ENCODE results near the gene COX7A2. TPM values are rescaled to one million over a fixed set of nuclear protein-coding genes. Genes with fewer than 3 reads are reported as not detected.

The COX7A2 gene
- total RNA-seq, 1 donor from 2014 or later = 346 TPM

DNA sequence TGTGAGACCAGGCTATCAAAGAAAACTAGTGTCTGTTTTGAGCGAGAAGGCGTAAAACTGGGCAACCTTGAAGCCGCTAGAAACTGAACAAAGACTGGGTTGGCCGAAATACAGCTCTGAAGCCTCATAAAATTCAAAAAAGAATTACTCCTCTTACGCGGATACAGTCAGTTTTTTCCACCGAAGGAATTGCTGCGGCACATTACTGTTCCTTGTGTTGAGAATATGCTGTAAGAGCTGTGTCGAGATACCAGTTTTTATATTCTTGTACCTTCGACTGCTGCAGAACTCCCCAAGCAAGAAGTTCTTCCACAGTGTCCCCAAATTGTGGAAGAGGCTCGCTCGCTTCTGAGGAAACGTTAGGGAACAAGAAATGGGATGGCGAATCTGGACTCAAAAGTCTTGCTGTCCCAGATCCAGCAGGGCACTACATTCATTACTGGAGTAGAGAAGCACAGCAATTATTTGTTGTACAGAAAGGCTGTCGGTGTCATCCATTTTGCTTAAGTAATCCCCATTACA lies 523 bp upstream of the COX7A2 start:
- Mint-ChIP-seq H3K27ac (ENCODE audit: unreplicated experiment) (peak overlapping the region; percentile 93), H3K9me3 (no peaks in the 10 kb centered on the region), H3K36me3 (ENCODE audit: low read depth) (peaks cover 2% of the 10 kb centered on the region), H3K4me1 (peaks cover 22% of the 10 kb centered on the region), H3K4me3 (peak overlapping the region; percentile 97), H3K27me3 (ENCODE audit: low read depth) (peaks cover 26% of the 10 kb centered on the region)
- no peak for DNase-seq (ENCODE audit: low read depth, low spot score)
- TF ChIP-seq, protein P1, sequence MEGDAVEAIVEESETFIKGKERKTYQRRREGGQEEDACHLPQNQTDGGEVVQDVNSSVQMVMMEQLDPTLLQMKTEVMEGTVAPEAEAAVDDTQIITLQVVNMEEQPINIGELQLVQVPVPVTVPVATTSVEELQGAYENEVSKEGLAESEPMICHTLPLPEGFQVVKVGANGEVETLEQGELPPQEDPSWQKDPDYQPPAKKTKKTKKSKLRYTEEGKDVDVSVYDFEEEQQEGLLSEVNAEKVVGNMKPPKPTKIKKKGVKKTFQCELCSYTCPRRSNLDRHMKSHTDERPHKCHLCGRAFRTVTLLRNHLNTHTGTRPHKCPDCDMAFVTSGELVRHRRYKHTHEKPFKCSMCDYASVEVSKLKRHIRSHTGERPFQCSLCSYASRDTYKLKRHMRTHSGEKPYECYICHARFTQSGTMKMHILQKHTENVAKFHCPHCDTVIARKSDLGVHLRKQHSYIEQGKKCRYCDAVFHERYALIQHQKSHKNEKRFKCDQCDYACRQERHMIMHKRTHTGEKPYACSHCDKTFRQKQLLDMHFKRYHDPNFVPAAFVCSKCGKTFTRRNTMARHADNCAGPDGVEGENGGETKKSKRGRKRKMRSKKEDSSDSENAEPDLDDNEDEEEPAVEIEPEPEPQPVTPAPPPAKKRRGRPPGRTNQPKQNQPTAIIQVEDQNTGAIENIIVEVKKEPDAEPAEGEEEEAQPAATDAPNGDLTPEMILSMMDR (conservative IDR thresholded peaks at IDR 0.05) = no peak

- no peak for DNase-seq (ENCODE audit: low read depth, low spot score)
- Mint-ChIP-seq H3K9me3 (no peaks in the 10 kb centered on the region), H3K27ac (ENCODE audit: unreplicated experiment) (no peak overlapping the region), H3K4me3 (no peak overlapping the region), H3K27me3 (ENCODE audit: low read depth) (no peaks in the 10 kb centered on the region), H3K36me3 (ENCODE audit: low read depth) (peaks cover 4% of the 10 kb centered on the region), H3K4me1 (peaks cover 7% of the 10 kb centered on the region)
- TF ChIP-seq, protein P1 (conservative IDR thresholded peaks at IDR 0.05) = no peak
These were observed 7.0 kb downstream of the COX7A2 start for GRCh38 chr6:75236630-75237029.

DNA sequence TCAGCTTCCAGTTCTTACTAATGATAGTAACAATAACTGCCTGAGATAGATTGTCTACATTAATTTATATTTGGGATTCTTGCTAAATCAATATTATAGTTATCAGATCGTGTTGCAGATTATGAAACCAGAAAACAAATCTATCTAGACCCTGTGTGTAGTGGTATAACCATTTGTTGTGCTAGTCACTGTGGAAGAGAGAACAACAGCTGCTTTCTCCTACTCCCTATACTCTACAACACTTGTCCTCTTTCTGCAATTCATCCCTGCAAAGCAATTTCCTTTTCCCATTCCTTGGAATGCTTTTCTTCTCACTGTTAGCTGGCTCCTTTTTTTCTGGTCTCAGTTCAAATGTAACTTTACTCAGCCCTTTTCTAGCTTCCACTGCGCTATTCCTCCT lies 8.3 kb downstream of the COX7A2 start:
- Mint-ChIP-seq H3K9me3 (no peaks in the 10 kb centered on the region), H3K27ac (ENCODE audit: unreplicated experiment) (no peak overlapping the region), H3K27me3 (ENCODE audit: low read depth) (no peaks in the 10 kb centered on the region), H3K4me3 (no peak overlapping the region), H3K4me1 (no peaks in the 10 kb centered on the region), H3K36me3 (ENCODE audit: low read depth) (peaks cover 4% of the 10 kb centered on the region)
- no peak for DNase-seq (ENCODE audit: low read depth, low spot score)
- TF ChIP-seq, protein P1 (conservative IDR thresholded peaks at IDR 0.05) = no peak

DNA sequence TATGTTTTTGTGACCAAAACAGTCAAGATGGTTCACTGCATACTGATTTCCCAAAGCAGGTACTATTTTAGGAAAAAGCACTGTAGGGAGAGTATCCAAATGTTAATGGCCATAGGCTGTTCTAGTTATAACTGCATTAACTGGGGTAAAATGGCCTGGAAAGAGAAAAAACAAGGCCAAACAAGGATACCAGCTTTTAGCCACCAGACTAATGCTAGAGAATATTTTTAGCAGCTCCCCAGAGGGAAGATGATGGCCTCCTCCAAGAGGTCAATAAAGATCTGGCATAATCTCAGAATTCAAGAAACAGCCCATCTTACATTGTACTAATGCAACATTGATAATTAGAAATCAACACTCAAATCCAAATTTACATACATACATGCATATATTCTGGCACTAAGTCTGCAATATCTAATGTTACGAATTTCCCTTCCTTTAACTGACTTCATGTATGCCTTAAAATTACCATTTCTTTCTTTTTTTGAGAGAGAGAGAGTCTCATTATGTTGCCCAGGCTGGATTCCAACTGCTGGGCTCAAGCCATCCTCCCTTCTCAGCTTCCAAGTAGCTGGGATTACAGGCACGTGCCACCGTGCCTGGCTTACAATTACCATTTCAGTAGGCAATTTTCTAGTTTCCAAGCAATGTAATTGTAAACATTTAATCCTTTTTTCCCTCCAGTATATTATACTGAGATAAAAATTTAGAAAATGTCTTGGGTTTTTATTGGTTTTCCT lies 9.3 kb downstream of the COX7A2 start:
- H3K4me1 Mint-ChIP-seq = no peaks in the 10 kb centered on the region
- H3K36me3 Mint-ChIP-seq (ENCODE audit: low read depth) = peaks cover 4% of the 10 kb centered on the region
- no peak overlapping the region for H3K4me3 Mint-ChIP-seq
- no peak overlapping the region for H3K27ac Mint-ChIP-seq (ENCODE audit: unreplicated experiment)
- no peaks in the 10 kb centered on the region for H3K27me3 Mint-ChIP-seq (ENCODE audit: low read depth)
- no peak for DNase-seq (ENCODE audit: low read depth, low spot score)
- TF ChIP-seq, protein P1 (conservative IDR thresholded peaks at IDR 0.05) = no peak
- no peaks in the 10 kb centered on the region for H3K9me3 Mint-ChIP-seq

DNA sequence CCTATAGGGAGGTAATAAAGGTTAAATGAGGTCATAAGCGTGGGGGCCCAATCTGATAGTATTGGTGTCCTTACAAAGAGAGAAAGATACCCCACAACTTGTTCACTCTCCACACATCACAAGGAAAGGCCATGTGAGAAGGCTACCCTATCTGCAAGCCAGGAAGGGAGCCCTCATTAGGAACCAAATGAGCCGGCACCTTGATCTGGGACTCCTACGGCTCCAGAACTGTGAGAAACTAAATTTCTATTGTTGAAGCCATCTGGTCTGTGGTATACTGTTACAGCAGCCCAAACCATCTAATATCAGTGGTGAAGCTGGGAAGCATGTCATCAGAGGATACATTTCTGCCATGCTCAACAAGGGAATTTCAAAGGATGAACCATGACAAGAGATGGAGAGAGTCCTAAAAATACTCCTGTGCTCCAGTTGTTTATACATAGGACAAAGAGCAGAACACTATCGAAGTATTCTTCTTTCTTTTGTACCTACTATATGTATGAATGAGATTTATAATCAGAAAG lies 10.4 kb downstream of the COX7A2 start:
- TF ChIP-seq, protein P1 (conservative IDR thresholded peaks at IDR 0.05) = no peak
- no peak for DNase-seq (ENCODE audit: low read depth, low spot score)
- Mint-ChIP-seq H3K4me1 (no peaks in the 10 kb centered on the region), H3K27ac (ENCODE audit: unreplicated experiment) (no peak overlapping the region), H3K4me3 (no peak overlapping the region), H3K27me3 (ENCODE audit: low read depth) (no peaks in the 10 kb centered on the region), H3K9me3 (no peaks in the 10 kb centered on the region), H3K36me3 (ENCODE audit: low read depth) (peaks cover 4% of the 10 kb centered on the region)

Data from neural crest cell (in vitro differentiated cells).